ENCODE measurements around the gene CFAP46. TPM values are rescaled to one million over a fixed set of nuclear protein-coding genes. Genes with fewer than 3 reads are reported as not detected.
"Not testable (repeated sequence)": the region's sequence is repeated elsewhere in the genome, so short reads cannot be mapped to it uniquely, and the experiment has no call there.

The CFAP46 gene
- total RNA-seq, 1 donor from 2014 or later, result 0.09 TPM

GRCh38 chr10:132810141-132810806 lies 132.1 kb downstream of the CFAP46 start:
- intact Hi-C loops (cut with micrococcal nuclease), result no loop called here

GRCh38 chr10:132809232-132810140 lies 132.9 kb downstream of the CFAP46 start:
- intact Hi-C loops (cut with micrococcal nuclease), result no loop called here

GRCh38 chr10:132808383-132809231 lies 133.8 kb downstream of the CFAP46 start:
- intact Hi-C loops (cut with micrococcal nuclease), result no loop called here

GRCh38 chr10:132807621-132808049 lies 134.7 kb downstream of the CFAP46 start:
- intact Hi-C loops (cut with micrococcal nuclease), result no loop called here

GRCh38 chr10:132806561-132807003 lies 135.8 kb downstream of the CFAP46 start:
- intact Hi-C loops (cut with micrococcal nuclease), result no loop called here

- intact Hi-C loops (cut with micrococcal nuclease), result no loop called here
These were observed 136.3 kb downstream of the CFAP46 start for GRCh38 chr10:132806110-132806509.

GRCh38 chr10:132805599-132805998 lies 136.8 kb downstream of the CFAP46 start:
- intact Hi-C loops (cut with micrococcal nuclease), result no loop called here

GRCh38 chr10:132804785-132805426 lies 137.5 kb downstream of the CFAP46 start:
- intact Hi-C loops (cut with micrococcal nuclease), result no loop called here

GRCh38 chr10:132804287-132804686 lies 138.1 kb downstream of the CFAP46 start:
- intact Hi-C loops (cut with micrococcal nuclease), result no loop called here

GRCh38 chr10:132803416-132804210 lies 138.8 kb downstream of the CFAP46 start:
- intact Hi-C loops (cut with micrococcal nuclease), result no loop called here

- intact Hi-C loops (cut with micrococcal nuclease), result no loop called here
These were observed 139.6 kb downstream of the CFAP46 start for GRCh38 chr10:132802694-132803320.

- intact Hi-C loops (cut with micrococcal nuclease), result no loop called here
These were observed 140.3 kb downstream of the CFAP46 start for GRCh38 chr10:132802048-132802447.

GRCh38 chr10:132799865-132800264 lies 142.5 kb downstream of the CFAP46 start:
- intact Hi-C loops (cut with micrococcal nuclease), result no loop called here

GRCh38 chr10:132798876-132799275 lies 143.5 kb downstream of the CFAP46 start:
- intact Hi-C loops (cut with micrococcal nuclease), result no loop called here

- intact Hi-C loops (cut with micrococcal nuclease), result no loop called here
These were observed 144.0 kb downstream of the CFAP46 start for GRCh38 chr10:132798403-132798802.

GRCh38 chr10:132797986-132798385 lies 144.4 kb downstream of the CFAP46 start:
- intact Hi-C loops (cut with micrococcal nuclease), result not testable (repeated sequence)

- intact Hi-C loops (cut with micrococcal nuclease), result no loop called here
These were observed 145.5 kb downstream of the CFAP46 start for GRCh38 chr10:132796846-132797245.

- intact Hi-C loops (cut with micrococcal nuclease), result no loop called here
These were observed 148.2 kb downstream of the CFAP46 start for GRCh38 chr10:132793871-132794849.

Measured in T-helper 2 cell treated with Interferon-gamma antibody and Interleukin-4, amounts not matched to agents 100 ng/mL and 5 ng/mL, for 36 hours (primary cell).